Ecto neural progenitor cell (in vitro differentiated cells): ENCODE results near the gene DDI1.
"Not testable (repeated sequence)": the region's sequence is repeated elsewhere in the genome, so short reads cannot be mapped to it uniquely, and the experiment has no call there.

Source experiments
- DNase-seq: peaks from one replicate; pipeline ENCODE4 v3.0.0-alpha.2; 2018; ENCODE audit warnings: low spot score

Gene DDI1

GRCh38 chr11:104041792-104042191 is 5.4 kb downstream of the DDI1 start:
- no peak for DNase-seq

- DNase-seq = no peak
Observed at GRCh38 chr11:104043142-104043541, 6.7 kb downstream of the DDI1 start.

- DNase-seq = no peak
Observed at GRCh38 chr11:104043678-104044239, 7.3 kb downstream of the DDI1 start.

GRCh38 chr11:104046331-104046730 is 9.9 kb downstream of the DDI1 start:
- no peak for DNase-seq

- not testable (repeated sequence) for DNase-seq
Observed at GRCh38 chr11:104046858-104047257, 10.4 kb downstream of the DDI1 start.

- DNase-seq = no peak
Observed at GRCh38 chr11:104049116-104049515, 12.7 kb downstream of the DDI1 start.

GRCh38 chr11:104051778-104052177 is 15.3 kb downstream of the DDI1 start:
- DNase-seq = no peak

GRCh38 chr11:104053743-104054478 is 17.5 kb downstream of the DDI1 start:
- DNase-seq = no peak

GRCh38 chr11:104054911-104055529 is 18.6 kb downstream of the DDI1 start:
- no peak for DNase-seq

GRCh38 chr11:104055596-104055995 is 19.2 kb downstream of the DDI1 start:
- no peak for DNase-seq

- DNase-seq = no peak
Observed at GRCh38 chr11:104057908-104058307, 21.5 kb downstream of the DDI1 start.

GRCh38 chr11:104058680-104059079 is 22.2 kb downstream of the DDI1 start:
- DNase-seq = no peak

- no peak for DNase-seq
Observed at GRCh38 chr11:104060004-104060794, 23.8 kb downstream of the DDI1 start.

GRCh38 chr11:104060820-104061219 is 24.4 kb downstream of the DDI1 start:
- no peak for DNase-seq

GRCh38 chr11:104061853-104062521 is 25.5 kb downstream of the DDI1 start:
- DNase-seq = no peak

GRCh38 chr11:104064034-104064630 is 27.7 kb downstream of the DDI1 start:
- no peak for DNase-seq

- DNase-seq = no peak
Observed at GRCh38 chr11:104067534-104067933, 31.1 kb downstream of the DDI1 start.

- no peak for DNase-seq
Observed at GRCh38 chr11:104073950-104074705, 37.7 kb downstream of the DDI1 start.

- DNase-seq = no peak
Observed at GRCh38 chr11:104075091-104075490, 38.7 kb downstream of the DDI1 start.

GRCh38 chr11:104075706-104076105 is 39.3 kb downstream of the DDI1 start:
- DNase-seq = no peak

- DNase-seq = no peak
Observed at GRCh38 chr11:104076455-104076854, 40.0 kb downstream of the DDI1 start.
